Lower leg skin (tissue), 4 donors: ENCODE results near the gene HSPH1. TPM values are rescaled to one million over a fixed set of nuclear protein-coding genes. Genes with fewer than 3 reads are reported as not detected.

ENCODE experiments used
- DNase-seq, 2 donors: peaks; one replicate each; pipeline ENCODE4 v3.0.0-alpha.2; 2019; ENCODE audit warnings: low spot score in 2 of 2
- H3K4me3 ChIP-seq: fragments of 200-600 bp; sonication (generic); 2 replicates; pipeline ENCODE4 v1.5.1; 2017; ENCODE audit warnings: mild to moderate bottlenecking, low read depth; ENCODE audit not compliant: poor library complexity, severe bottlenecking
- CTCF ChIP-seq, 3 donors: fragments of 450-650 bp; IDR thresholded peaks; one replicate each; pipeline ENCODE4 v1.5.1; 2016; ENCODE audit warnings: antibody characterized with exemption in 3 of 3, mild to moderate bottlenecking in 3 of 3, moderate library complexity in 2 of 3
- POLR2A ChIP-seq, 2 donors: fragments of 450-650 bp; IDR thresholded peaks; one replicate each; pipeline ENCODE4 v1.6.1; 2016 to 2017; ENCODE audit warnings: antibody characterized with exemption in 2 of 2, mild to moderate bottlenecking in 1 of 2, moderate library complexity in 1 of 2
- WGBS, 2 donors: methylation state at CpG; one replicate each; pipeline ENCODE4 v1.1.5; 2018; 5-methylcytosine and 5-hydroxymethylcytosine counted together
- intact Hi-C: fragments of 100-400 bp; cut with DNase I; formaldehyde crosslinking; loops from one replicate; pipeline ENCODE4 v1.15.0; 2023; ENCODE audit warnings: low total_unique reads
- total RNA-seq, 4 donors: library from RNA; depleted of rRNA; stranded (reverse); fragments of >200 nt; gene quantifications; one replicate each; pipeline ENCODE4 v1.1.0, GENCODE V29; 2016

Gene HSPH1
- total RNA-seq, 4 donors from 2014 or later, result 21.6 to 29.3 (median 24.9) TPM

- 88 to 100% methylated on average over 1 of the region's 1 CpG for WGBS, 2 donors
- no peak for TF ChIP-seq CTCF (IDR thresholded peaks at IDR 0.05)
- TF ChIP-seq POLR2A (IDR thresholded peaks at IDR 0.05), result no peak
- no peak for DNase-seq
- intact Hi-C loops, result no loop called here
- H3K4me3 ChIP-seq, result no peak overlapping the region
These were observed 54.6 kb downstream of the HSPH1 start for GRCh38 chr13:31107109-31107508.

DNA sequence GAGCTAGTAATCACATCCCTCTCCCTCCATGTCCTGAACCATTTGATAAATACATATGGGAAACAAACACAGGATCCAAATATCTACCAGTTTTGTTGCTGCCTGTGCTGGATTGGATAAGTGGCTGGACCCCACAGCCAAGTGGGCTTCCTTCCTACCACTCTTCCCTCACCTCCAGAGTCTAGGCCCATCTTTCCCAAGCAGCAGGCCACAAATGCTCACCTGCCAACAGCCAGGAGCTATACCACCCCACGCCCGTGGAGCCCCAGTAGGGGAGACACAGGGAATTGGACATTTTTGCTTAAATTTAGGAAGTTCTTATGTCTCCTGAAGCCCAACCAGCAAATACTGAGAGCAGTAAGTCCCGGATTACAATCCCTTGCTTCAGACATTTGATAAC, 55.8 kb downstream of the HSPH1 start:
- H3K4me3 ChIP-seq, result no peak overlapping the region
- DNase-seq, result peak in 1 of 2 donors; percentile 73

GRCh38 chr13:31105020-31105795, 56.5 kb downstream of the HSPH1 start:
- peak in 1 of 2 donors; percentile 71 for DNase-seq
- TF ChIP-seq CTCF (IDR thresholded peaks at IDR 0.05) (no peak), POLR2A (IDR thresholded peaks at IDR 0.05) (no peak)
- 81 to 87% methylated on average over 6 of the region's 6 CpGs for WGBS, 2 donors
- H3K4me3 ChIP-seq, result no peak overlapping the region
- intact Hi-C loops, result no loop called here

More for the DNA sequence above, 55.8 kb downstream of the HSPH1 start:
- intact Hi-C loops, result no loop called here
- WGBS, 2 donors, result 93 to 97% methylated on average over 3 of the region's 3 CpGs
- TF ChIP-seq POLR2A (IDR thresholded peaks at IDR 0.05) (no peak), CTCF (IDR thresholded peaks at IDR 0.05) (no peak)

DNA sequence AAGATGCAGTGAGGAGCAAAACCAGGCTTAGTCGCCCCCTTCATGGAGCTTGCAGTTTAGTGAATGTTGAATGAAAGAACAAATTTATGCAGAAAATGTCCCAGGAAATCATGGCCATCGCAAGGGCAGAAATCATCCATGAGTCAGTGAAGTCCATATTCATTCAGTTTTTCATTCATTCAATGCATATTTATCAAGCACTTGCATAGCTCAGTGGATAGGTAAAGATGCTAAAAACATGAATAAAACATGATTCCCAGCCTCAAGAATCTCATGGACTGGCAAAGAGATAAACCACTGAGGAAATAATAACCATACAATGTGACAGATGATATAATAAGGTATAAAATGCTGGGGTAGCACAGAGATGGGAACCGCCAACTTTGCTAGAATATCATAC, 58.8 kb downstream of the HSPH1 start:
- TF ChIP-seq CTCF (IDR thresholded peaks at IDR 0.05) (no peak), POLR2A (IDR thresholded peaks at IDR 0.05) (no peak)
- intact Hi-C loops, result no loop called here
- 89 to 90% methylated on average over 3 of the region's 3 CpGs for WGBS, 2 donors
- peak in 1 of 2 donors; percentile 5 for DNase-seq
- no peak overlapping the region for H3K4me3 ChIP-seq

- 48 to 52% methylated on average over 7 of the region's 7 CpGs for WGBS, 2 donors
- intact Hi-C loops, result no loop called here
- DNase-seq, result peak in 1 of 2 donors; percentile 25
- TF ChIP-seq CTCF (IDR thresholded peaks at IDR 0.05), result no peak
- no peak for TF ChIP-seq POLR2A (IDR thresholded peaks at IDR 0.05)
- H3K4me3 ChIP-seq, result no peak overlapping the region
These were observed 60.1 kb downstream of the HSPH1 start for GRCh38 chr13:31101472-31102170.
